PC-3 (cell line): Measurements from ENCODE around the gene C9orf57. TPM values are rescaled to one million over a fixed set of nuclear protein-coding genes. Genes with fewer than 3 reads are reported as not detected.
"Not testable (repeated sequence)": the region's sequence is repeated elsewhere in the genome, so short reads cannot be mapped to it uniquely, and the experiment has no call there.

Source experiments
- ATAC-seq: fragments of 200-7000 bp; cut with Tn5 transposase; 2 replicates; pipeline ENCODE4 v1.9.1; 2020; ENCODE audit warnings: mild to moderate bottlenecking, moderate library complexity
- BruUV-seq: library from RNA; stranded (reverse); fragments of 400-500 nt; replicated peaks from 2 replicates; lab custom pipeline; 2021; lab: Mats Ljungman, UMichigan
- CTCF ChIA-PET: fragments of 300-600 bp; sonication (Branson Sonifier 250); formaldehyde crosslinking; loops from one replicate; lab custom pipeline; 2022; ENCODE audit warnings: antibody characterized with exemption; lab: Charles Lee
- POLR2A ChIA-PET: fragments of 300-600 bp; sonication (Branson Sonifier 250); formaldehyde crosslinking; loops from one replicate; lab custom pipeline; 2022; ENCODE audit warnings: antibody characterized with exemption; ENCODE audit not compliant: unreplicated experiment; lab: Charles Lee
- DNase-seq: peaks from one replicate; pipeline ENCODE4 v3.0.0-alpha.2; 2015
- H2AFZ ChIP-seq: fragments of 300-600 bp; sonication (generic); 2 replicates; pipeline ENCODE4 v1.6.0; 2016; ENCODE audit warnings: antibody characterized with exemption, low read length
- H3F3A ChIP-seq: fragments of 300-600 bp; sonication (generic); one replicate; pipeline ENCODE4 v1.6.0; 2017; ENCODE audit warnings: antibody characterized with exemption, low read length, control low read depth, mild to moderate bottlenecking; ENCODE audit not compliant: unreplicated experiment
- H3K27ac ChIP-seq: fragments of 300-600 bp; sonication (generic); 2 replicates; pipeline ENCODE4 v1.5.1; 2016; ENCODE audit warnings: mild to moderate bottlenecking, low read length
- H3K27me3 ChIP-seq: fragments of 300-600 bp; sonication (generic); 2 replicates; pipeline ENCODE4 v1.6.1; 2016; ENCODE audit warnings: low read length, mixed read lengths
- H3K36me3 ChIP-seq: fragments of 300-600 bp; sonication (generic); 2 replicates; pipeline ENCODE4 v1.6.1; 2016; ENCODE audit warnings: low read depth, mixed run types, low read length, mixed read lengths
- H3K4me1 ChIP-seq: fragments of 300-600 bp; sonication (generic); 2 replicates; pipeline ENCODE4 v1.5.1; 2016; ENCODE audit warnings: low read length; ENCODE audit not compliant: insufficient read depth
- H3K4me2 ChIP-seq: fragments of 300-600 bp; sonication (generic); 2 replicates; pipeline ENCODE4 v1.6.0; 2016; ENCODE audit warnings: low read length
- H3K4me3 ChIP-seq: fragments of 300-600 bp; sonication (generic); 2 replicates; pipeline ENCODE4 v1.5.1; 2016; ENCODE audit warnings: mild to moderate bottlenecking, low read length, mixed read lengths
- H3K79me2 ChIP-seq: fragments of 300-600 bp; sonication (generic); 2 replicates; pipeline ENCODE4 v1.6.1; 2017; ENCODE audit warnings: low read length, mixed read lengths
- H3K9ac ChIP-seq: fragments of 300-600 bp; sonication (generic); 2 replicates; pipeline ENCODE4 v1.6.0; 2016; ENCODE audit warnings: mild to moderate bottlenecking, low read length
- H3K9me2 ChIP-seq: fragments of 300-600 bp; sonication (generic); replicated peaks from 2 replicates; pipeline ENCODE4 v1.6.1; 2016; ENCODE audit warnings: mixed run types, low read length, mixed read lengths
- H3K9me3 ChIP-seq: fragments of 300-600 bp; sonication (generic); 2 replicates; pipeline ENCODE4 v1.6.1; 2016; ENCODE audit warnings: low read length, mixed read lengths
- H4K20me1 ChIP-seq: fragments of 300-600 bp; sonication (generic); 2 replicates; pipeline ENCODE4 v1.6.1; 2016; ENCODE audit warnings: low read length, mixed read lengths
- CTCF ChIP-seq: fragments of 300-600 bp; sonication (generic); conservative IDR thresholded peaks from 2 replicates; pipeline ENCODE4 v1.5.1; 2017; ENCODE audit warnings: antibody characterized with exemption, low read depth, mild to moderate bottlenecking, low read length
- EZH2 ChIP-seq: fragments of 300-600 bp; sonication (generic); IDR thresholded peaks from one replicate; pipeline ENCODE4 v1.6.1; 2017; ENCODE audit warnings: antibody characterized with exemption, mild to moderate bottlenecking, low read length; ENCODE audit not compliant: unreplicated experiment
- EZH2phosphoT487 ChIP-seq: fragments of 300-600 bp; sonication (generic); IDR thresholded peaks from 2 replicates; pipeline ENCODE4 v1.6.1; 2018; ENCODE audit warnings: mild to moderate bottlenecking, antibody characterized with exemption, low read length, borderline replicate concordance
- intact Hi-C: fragments of 100-400 bp; cut with micrococcal nuclease; formaldehyde crosslinking; loops from 2 replicates; pipeline ENCODE4 v1.9.0; 2023
- total RNA-seq: library from RNA; depleted of rRNA; stranded (reverse); fragments of >200 nt; gene quantifications from 2 replicates; pipeline ENCODE4 v1.2.3, GENCODE V29; 2014

The C9orf57 gene
- total RNA-seq, 1 experiment from 2014 or later, result not detected

GRCh38 chr9:72012646-72013045 is 47.8 kb downstream of the C9orf57 start:
- CTCF ChIA-PET, result no interaction called here
- H3F3A ChIP-seq, result no peaks in the 10 kb centered on the region
- H3K36me3 ChIP-seq, result no peaks in the 10 kb centered on the region
- no peak overlapping the region for H3K27ac ChIP-seq
- no peaks in the 10 kb centered on the region for H3K9me3 ChIP-seq
- POLR2A ChIA-PET, result no interaction called here
- intact Hi-C loops, result no loop called here
- H3K9me2 ChIP-seq, result no peaks in the 10 kb centered on the region
- no TSS peak for BruUV-seq
- DNase-seq (no peak), ATAC-seq (no peak)
- no peak overlapping the region for H3K9ac ChIP-seq
- H3K27me3 ChIP-seq, result no peaks in the 10 kb centered on the region
- no peaks in the 10 kb centered on the region for H4K20me1 ChIP-seq
- 0 out of 2 replicates have a peak, but pooled peaks cover 3% of the 10 kb centered on the region for H3K4me1 ChIP-seq
- no peak for TF ChIP-seq EZH2phosphoT487
- TF ChIP-seq CTCF, result no peak
- TF ChIP-seq EZH2, result no peak
- H3K4me2 ChIP-seq, result no peak overlapping the region
- no peaks in the 10 kb centered on the region for H3K79me2 ChIP-seq
- H2AFZ ChIP-seq, result no peak overlapping the region
- H3K4me3 ChIP-seq, result no peak overlapping the region

DNA sequence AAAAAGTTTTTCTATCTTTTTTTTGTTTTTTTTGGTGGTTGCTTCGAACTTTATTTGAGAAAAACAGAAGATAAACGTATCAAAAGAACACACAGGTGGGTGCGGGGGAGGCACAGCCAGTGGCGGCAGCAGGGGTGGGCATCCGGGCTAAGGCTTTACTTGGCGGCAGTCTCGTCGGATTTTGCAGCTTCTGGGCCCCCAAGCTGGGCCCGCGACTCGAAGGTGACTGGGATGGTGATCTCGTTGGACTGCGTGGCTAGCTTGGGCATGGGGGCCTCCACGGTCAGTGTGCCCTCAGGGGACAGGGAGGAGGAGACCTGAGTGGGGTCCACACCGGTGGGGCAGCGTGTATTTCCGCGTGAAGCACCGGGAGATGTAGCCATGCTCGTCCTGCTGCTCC is 52.7 kb downstream of the C9orf57 start:
- CTCF ChIA-PET, H3K9ac ChIP-seq, H3K4me3 ChIP-seq, intact Hi-C loops, H3K36me3 ChIP-seq, H3K4me1 ChIP-seq, BruUV-seq, H3F3A ChIP-seq, H3K79me2 ChIP-seq, H3K9me3 ChIP-seq, H2AFZ ChIP-seq, H3K9me2 ChIP-seq, POLR2A ChIA-PET, H3K27ac ChIP-seq, H4K20me1 ChIP-seq, H3K27me3 ChIP-seq, H3K4me2 ChIP-seq, ATAC-seq, DNase-seq: not testable (repeated sequence)

DNA sequence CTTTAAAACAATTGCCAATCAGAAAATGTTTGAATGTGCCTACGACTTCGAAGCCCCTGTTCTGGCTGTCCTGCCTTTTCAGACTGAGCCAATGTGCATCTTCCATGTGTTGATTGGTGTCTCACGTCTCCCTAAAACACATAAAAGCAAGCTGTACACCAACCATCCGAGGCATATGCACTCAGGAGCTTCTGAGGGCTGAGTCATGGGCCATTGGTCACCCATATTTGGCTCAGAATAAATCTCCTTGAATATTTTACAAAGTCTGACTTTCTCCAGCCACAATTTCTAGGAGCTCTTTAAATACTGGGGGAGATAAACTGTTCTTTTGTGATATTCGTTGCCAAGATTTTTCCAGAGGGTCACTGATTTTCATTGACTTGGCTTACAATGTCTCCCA is 53.9 kb downstream of the C9orf57 start:
- Histone ChIP-seq H3K9me3 (no peaks in the 10 kb centered on the region), H3K27me3 (no peaks in the 10 kb centered on the region), H3K27ac (no peak overlapping the region), H3K9ac (no peak overlapping the region), H3K79me2 (no peaks in the 10 kb centered on the region), H3K4me1 (0 out of 2 replicates have a peak, but pooled peaks cover 3% of the 10 kb centered on the region), H3K36me3 (no peaks in the 10 kb centered on the region), H3F3A (no peaks in the 10 kb centered on the region), H3K9me2 (no peaks in the 10 kb centered on the region), H4K20me1 (no peaks in the 10 kb centered on the region), H2AFZ (no peak overlapping the region), H3K4me3 (no peak overlapping the region), H3K4me2 (no peak overlapping the region)
- ATAC-seq (peak; percentile 37; the same call in 1 of the 2 replicates), DNase-seq (peak; percentile 29)
- POLR2A ChIA-PET, result no interaction called here
- TF ChIP-seq EZH2phosphoT487, result no peak
- TF ChIP-seq CTCF, result no peak
- TF ChIP-seq EZH2, result no peak
- BruUV-seq, result no TSS peak
- CTCF ChIA-PET, result no interaction called here
- intact Hi-C loops, result no loop called here
